GM23248 (cell line): Measurements from ENCODE around the gene MRPL4. TPM values are rescaled to one million over a fixed set of nuclear protein-coding genes. Genes with fewer than 3 reads are reported as not detected.

Experiments used
- DNase-seq: peaks from one replicate; pipeline ENCODE4 v3.0.0-alpha.2; 2015
- H2AFZ ChIP-seq: fragments of 200-600 bp; sonication (generic); 2 replicates; pipeline ENCODE4 v1.6.1; 2016; ENCODE audit warnings: antibody characterized with exemption
- H3F3A ChIP-seq: fragments of 200-600 bp; sonication (generic); 2 replicates; pipeline ENCODE4 v1.6.1; 2016; ENCODE audit warnings: mild to moderate bottlenecking, antibody characterized with exemption, mixed run types; ENCODE audit not compliant: insufficient read depth
- H3K27ac ChIP-seq: fragments of 200-600 bp; sonication (generic); 2 replicates; pipeline ENCODE4 v1.5.1; 2016; ENCODE audit warnings: mild to moderate bottlenecking
- H3K27me3 ChIP-seq: fragments of 200-600 bp; sonication (generic); replicated peaks from 2 replicates; pipeline ENCODE4 v1.6.1; 2016; ENCODE audit warnings: mild to moderate bottlenecking; ENCODE audit not compliant: insufficient read depth
- H3K36me3 ChIP-seq: fragments of 200-600 bp; sonication (generic); 2 replicates; pipeline ENCODE4 v1.6.1; 2016; ENCODE audit warnings: low read depth, mild to moderate bottlenecking
- H3K4me1 ChIP-seq: fragments of 200-600 bp; sonication (generic); 2 replicates; pipeline ENCODE4 v1.6.1; 2016; ENCODE audit warnings: mild to moderate bottlenecking; ENCODE audit not compliant: insufficient read depth
- H3K4me2 ChIP-seq: fragments of 200-600 bp; sonication (generic); one replicate; pipeline ENCODE4 v1.6.1; 2016; ENCODE audit warnings: mild to moderate bottlenecking; ENCODE audit not compliant: unreplicated experiment
- H3K4me3 ChIP-seq: fragments of 200-600 bp; sonication (generic); 2 replicates; pipeline ENCODE4 v1.5.1; 2016; ENCODE audit warnings: mild to moderate bottlenecking
- H3K79me2 ChIP-seq: fragments of 200-600 bp; sonication (generic); 2 replicates; pipeline ENCODE4 v1.6.1; 2016; ENCODE audit warnings: mild to moderate bottlenecking; ENCODE audit not compliant: insufficient read depth
- H3K9ac ChIP-seq: fragments of 200-600 bp; sonication (generic); 2 replicates; pipeline ENCODE4 v1.6.1; 2016; ENCODE audit warnings: mild to moderate bottlenecking
- H3K9me2 ChIP-seq: fragments of 200-600 bp; sonication (generic); 2 replicates; pipeline ENCODE4 v1.6.1; 2016; ENCODE audit warnings: mixed run types, mild to moderate bottlenecking, moderate library complexity; ENCODE audit not compliant: insufficient read depth
- H3K9me3 ChIP-seq: fragments of 200-600 bp; sonication (generic); one replicate; pipeline ENCODE4 v1.6.1; 2017; ENCODE audit warnings: low read depth
- H4K20me1 ChIP-seq: fragments of 200-600 bp; sonication (generic); 2 replicates; pipeline ENCODE4 v1.6.0; 2016; ENCODE audit not compliant: insufficient read depth
- EZH2 ChIP-seq: fragments of 200-600 bp; sonication (generic); IDR thresholded peaks from 2 replicates; pipeline ENCODE4 v1.6.1; 2018; ENCODE audit warnings: antibody characterized with exemption, mild to moderate bottlenecking; ENCODE audit not compliant: insufficient read depth, poor library complexity, severe bottlenecking
- EZH2phosphoT487 ChIP-seq: fragments of 200-600 bp; sonication (generic); IDR thresholded peaks from 2 replicates; pipeline ENCODE4 v1.6.1; 2018; ENCODE audit warnings: antibody characterized with exemption, moderate library complexity, mild to moderate bottlenecking, low read depth; ENCODE audit not compliant: insufficient read depth
- WGBS, 2 experiments: methylation state at CpG; one replicate each; pipeline ENCODE4 v1.1.6; 2015 to 2017; ENCODE audit warnings: low lambda C conversion rate in 2 of 2, low coverage in 1 of 2; ENCODE audit errors: missing lambda C conversion rate in 2 of 2; 5-methylcytosine and 5-hydroxymethylcytosine counted together
- in situ Hi-C: fragments of 300-500 bp; cut with MboI; formaldehyde crosslinking; loops from 2 replicates; pipeline ENCODE4 v1.15.0; 2020
- polyA plus RNA-seq: library from polyadenylated mRNA; unstranded; fragments of >200 nt; fragmentation: Nextera tagmentation; extraction: Ambion mirVana; gene quantifications from 2 replicates; pipeline ENCODE4 v1.2.1, GENCODE V29; 2016
- total RNA-seq: library from RNA; depleted of rRNA; stranded (reverse); fragments of >200 nt; shearing (Covaris generic); gene quantifications from 2 replicates; pipeline ENCODE4 v1.2.3, GENCODE V29; 2014

MRPL4 gene
- total and polyA plus RNA-seq, 2 experiments from 2014 or later: 73.9 to 101 TPM

GRCh38 chr19:10268071-10268470, 16.1 kb downstream of the MRPL4 start:
- TF ChIP-seq EZH2 (no peak), EZH2phosphoT487 (no peak)
- no peak overlapping the region for H3K4me3 ChIP-seq
- no peak for DNase-seq
- H3K27me3 ChIP-seq: no peaks in the 10 kb centered on the region
- H3K9ac ChIP-seq: no peak overlapping the region
- H3K36me3 ChIP-seq: no peaks in the 10 kb centered on the region
- H2AFZ ChIP-seq: no peak overlapping the region
- H4K20me1 ChIP-seq: no peaks in the 10 kb centered on the region
- no peak overlapping the region for H3K4me2 ChIP-seq
- in situ Hi-C loops: no loop called here
- H3K9me2 ChIP-seq: no peaks in the 10 kb centered on the region
- H3K27ac ChIP-seq: no peak overlapping the region
- H3F3A ChIP-seq: no peaks in the 10 kb centered on the region
- H3K9me3 ChIP-seq: no peaks in the 10 kb centered on the region
- 66 to 77% methylated on average over 6 of the region's 6 CpGs for WGBS, 2 experiments
- no peaks in the 10 kb centered on the region for H3K4me1 ChIP-seq
- H3K79me2 ChIP-seq: no peaks in the 10 kb centered on the region

DNA sequence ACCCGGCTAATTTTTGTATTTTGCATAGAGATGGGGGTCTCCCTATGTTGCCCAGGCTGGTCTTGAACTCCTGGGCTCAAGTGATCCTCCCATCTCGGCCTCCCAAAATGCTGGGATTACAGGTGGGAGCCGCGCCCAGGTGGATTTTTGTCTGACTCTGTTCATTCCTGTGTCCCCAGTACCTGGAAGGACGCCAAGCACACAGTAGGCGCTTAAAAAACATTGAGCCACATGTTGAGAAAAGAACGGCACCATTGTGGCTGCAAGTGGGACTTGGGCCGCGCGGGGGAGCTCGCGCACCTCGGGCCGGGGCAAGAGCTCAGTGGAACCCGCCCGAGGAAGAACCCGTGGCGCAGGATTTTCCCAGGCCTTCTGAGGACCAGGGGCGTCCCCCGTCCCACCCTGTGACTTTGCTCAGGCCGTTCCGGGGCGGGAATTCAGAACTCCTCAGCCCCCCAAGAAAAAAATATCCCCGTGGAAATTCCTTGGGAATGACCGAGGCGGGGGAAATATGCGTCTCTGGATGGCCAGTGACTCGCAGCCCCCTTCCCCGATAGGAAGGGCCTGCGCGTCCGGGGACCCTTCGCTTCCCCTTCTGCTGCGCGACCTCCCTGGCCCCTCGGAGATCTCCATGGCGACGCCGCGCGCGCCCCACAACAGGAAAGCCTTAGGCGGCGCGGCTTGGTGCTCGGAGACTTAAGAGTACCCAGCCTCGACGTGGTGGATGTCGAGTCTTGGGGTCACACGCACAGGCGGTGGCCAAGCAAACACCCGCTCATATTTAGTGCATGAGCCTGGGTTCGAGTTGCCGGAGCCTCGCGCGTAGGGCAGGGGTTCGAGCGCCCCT, 17.5 kb downstream of the MRPL4 start:
- Histone ChIP-seq H3K9ac (peak overlapping the region; percentile 73), H3K9me3 (no peaks in the 10 kb centered on the region), H3K36me3 (no peaks in the 10 kb centered on the region), H3K27ac (no peak overlapping the region), H3K4me2 (peak overlapping the region; percentile 69), H3K4me1 (no peaks in the 10 kb centered on the region), H3K79me2 (no peaks in the 10 kb centered on the region), H3K9me2 (no peaks in the 10 kb centered on the region), H3F3A (no peaks in the 10 kb centered on the region), H3K27me3 (no peaks in the 10 kb centered on the region), H3K4me3 (peak overlapping the region; percentile 58), H2AFZ (peak overlapping the region; percentile 79), H4K20me1 (no peaks in the 10 kb centered on the region)
- TF ChIP-seq EZH2: no peak
- TF ChIP-seq EZH2phosphoT487: no peak
- in situ Hi-C loops: loop anchor here (5.0 kb wide), 1 partner anchor 118 kb away; no protein-coding TSS in a partner anchor
- DNase-seq: peak; percentile 87
- 4 to 5% methylated on average over 58 to 59 of the region's 59 CpGs for WGBS, 2 experiments

GRCh38 chr19:10270180-10270615, 18.2 kb downstream of the MRPL4 start:
- H3K79me2 ChIP-seq: no peaks in the 10 kb centered on the region
- H3K27ac ChIP-seq: peak overlapping the region; percentile 8; the same call in 1 of the 2 replicates
- peak overlapping the region; percentile 79 for H2AFZ ChIP-seq
- H4K20me1 ChIP-seq: no peaks in the 10 kb centered on the region
- no peaks in the 10 kb centered on the region for H3K36me3 ChIP-seq
- H3K9me3 ChIP-seq: no peaks in the 10 kb centered on the region
- 5 to 7% methylated on average over 28 to 37 of the region's 37 CpGs for WGBS, 2 experiments
- DNase-seq: peak; percentile 74
- no peaks in the 10 kb centered on the region for H3K9me2 ChIP-seq
- TF ChIP-seq EZH2 (no peak), EZH2phosphoT487 (no peak)
- peak overlapping the region; percentile 58 for H3K4me3 ChIP-seq
- H3K4me2 ChIP-seq: peak overlapping the region; percentile 69
- peak overlapping the region; percentile 73 for H3K9ac ChIP-seq
- H3K27me3 ChIP-seq: no peaks in the 10 kb centered on the region
- in situ Hi-C loops: loop anchor here (5.0 kb wide), 1 partner anchor 117 kb away; no protein-coding TSS in a partner anchor
- no peaks in the 10 kb centered on the region for H3K4me1 ChIP-seq
- no peaks in the 10 kb centered on the region for H3F3A ChIP-seq

- H2AFZ ChIP-seq: peak within 1 kb of the TSS; percentile 79
- H3K9me3 ChIP-seq: no peaks in the 10 kb centered on the region
- peak within 1 kb of the TSS; percentile 58 for H3K4me3 ChIP-seq
- H3K9me2 ChIP-seq: no peaks in the 10 kb centered on the region
- DNase-seq: peak; percentile 78
- H3K4me1 ChIP-seq: no peaks in the 10 kb centered on the region
- peak within 1 kb of the TSS; percentile 8 for H3K27ac ChIP-seq
- in situ Hi-C loops: loop anchor here (5.0 kb wide), 1 partner anchor 116 kb away; no protein-coding TSS in a partner anchor
- H3F3A ChIP-seq: no peaks in the 10 kb centered on the region
- WGBS, 2 experiments: 4 to 5% methylated on average over 51 of the region's 51 CpGs
- no peaks in the 10 kb centered on the region for H3K36me3 ChIP-seq
- no peak for TF ChIP-seq EZH2
- no peak for TF ChIP-seq EZH2phosphoT487
- no peaks in the 10 kb centered on the region for H3K27me3 ChIP-seq
- peak within 1 kb of the TSS; percentile 73 for H3K9ac ChIP-seq
- H3K4me2 ChIP-seq: peak within 1 kb of the TSS; percentile 69
- H3K79me2 ChIP-seq: no peaks in the 10 kb centered on the region
- H4K20me1 ChIP-seq: no peaks in the 10 kb centered on the region
Measured at GRCh38 chr19:10270616-10271394, 18.8 kb downstream of the MRPL4 start, which contains the start of gene ICAM1. Gene ICAM1 (plus strand): TSS chr19:10271120. CDS start chr19:10271160, 40 bp downstream.
